Measurements from ENCODE around the gene MED31.
"Not testable (repeated sequence)": the region's sequence is repeated elsewhere in the genome, so short reads cannot be mapped to it uniquely, and the experiment has no call there.

MED31 gene

GRCh38 chr17:6676802-6677157, 25.4 kb upstream of the MED31 start:
- DNase-seq, result no peak

GRCh38 chr17:6675201-6675825, 23.9 kb upstream of the MED31 start:
- no peak for DNase-seq

- DNase-seq, result no peak
These were observed 23.2 kb upstream of the MED31 start for GRCh38 chr17:6674586-6674985.

- DNase-seq, result no peak
These were observed 20.0 kb upstream of the MED31 start for GRCh38 chr17:6671431-6671830.

- DNase-seq, result no peak
These were observed 19.6 kb upstream of the MED31 start for GRCh38 chr17:6670999-6671398.

- DNase-seq, result no peak
These were observed 19.2 kb upstream of the MED31 start for GRCh38 chr17:6670571-6670970.

GRCh38 chr17:6669479-6670212, 18.2 kb upstream of the MED31 start:
- no peak for DNase-seq

GRCh38 chr17:6668727-6669425, 17.5 kb upstream of the MED31 start:
- DNase-seq, result no peak

- DNase-seq, result no peak
These were observed 16.8 kb upstream of the MED31 start for GRCh38 chr17:6668219-6668618.

- no peak for DNase-seq
These were observed 16.1 kb upstream of the MED31 start for GRCh38 chr17:6667516-6667915.

GRCh38 chr17:6666557-6666956, 15.2 kb upstream of the MED31 start:
- no peak for DNase-seq

- DNase-seq, result peak; percentile 56 to 59
These were observed 14.7 kb upstream of the MED31 start for GRCh38 chr17:6666077-6666521.

GRCh38 chr17:6663200-6663599, 11.8 kb upstream of the MED31 start:
- not testable (repeated sequence) for DNase-seq

- no peak for DNase-seq
These were observed 10.1 kb upstream of the MED31 start for GRCh38 chr17:6661464-6661848.

GRCh38 chr17:6660805-6661463, 9.5 kb upstream of the MED31 start:
- peak in 1 of 2 donors; percentile 55 for DNase-seq

- no peak for DNase-seq
These were observed 8.7 kb upstream of the MED31 start for GRCh38 chr17:6660101-6660500.

- DNase-seq, result not testable (repeated sequence)
These were observed 7.0 kb upstream of the MED31 start for GRCh38 chr17:6658411-6658810.

GRCh38 chr17:6657633-6658287, 6.4 kb upstream of the MED31 start:
- DNase-seq, result no peak

GRCh38 chr17:6656797-6657632, 5.6 kb upstream of the MED31 start:
- peak; percentile 64 to 80 for DNase-seq

GRCh38 chr17:6655732-6656361, 4.4 kb upstream of the MED31 start:
- not testable (repeated sequence) for DNase-seq

All from CD4-positive, alpha-beta T cell treated with Interleukin-4 for 1 hour (primary cell).